GM06990 (cell line): ENCODE measurements around the gene DMBT1.

ENCODE experiments used
- DNase-seq: peaks from one replicate; pipeline ENCODE4 v3.0.0-alpha.2; 2011; ENCODE audit not compliant: insufficient read length; ENCODE audit errors: extremely low read depth
- H3K27me3 ChIP-seq: replicated peaks from 2 replicates; pipeline ENCODE4 v1.6.0; 2011; ENCODE audit warnings: low read length; ENCODE audit not compliant: control insufficient read depth, insufficient read depth
- H3K36me3 ChIP-seq: 2 replicates; pipeline ENCODE4 v1.5.1; 2011; ENCODE audit warnings: low read length; ENCODE audit not compliant: control insufficient read depth, insufficient read depth
- H3K4me3 ChIP-seq: replicated peaks from 2 replicates; pipeline ENCODE4 v1.5.1; 2011; ENCODE audit warnings: low read depth, mild to moderate bottlenecking, control low read depth, low read length
- TF ChIP-seq, protein P1 (sequence below): IDR thresholded peaks from 2 replicates; pipeline ENCODE4 v1.5.1; 2011; ENCODE audit warnings: low read length, control low read depth, mild to moderate bottlenecking, inconsistent platforms; ENCODE audit not compliant: insufficient read depth, poor library complexity, severe bottlenecking

Gene DMBT1

DNA sequence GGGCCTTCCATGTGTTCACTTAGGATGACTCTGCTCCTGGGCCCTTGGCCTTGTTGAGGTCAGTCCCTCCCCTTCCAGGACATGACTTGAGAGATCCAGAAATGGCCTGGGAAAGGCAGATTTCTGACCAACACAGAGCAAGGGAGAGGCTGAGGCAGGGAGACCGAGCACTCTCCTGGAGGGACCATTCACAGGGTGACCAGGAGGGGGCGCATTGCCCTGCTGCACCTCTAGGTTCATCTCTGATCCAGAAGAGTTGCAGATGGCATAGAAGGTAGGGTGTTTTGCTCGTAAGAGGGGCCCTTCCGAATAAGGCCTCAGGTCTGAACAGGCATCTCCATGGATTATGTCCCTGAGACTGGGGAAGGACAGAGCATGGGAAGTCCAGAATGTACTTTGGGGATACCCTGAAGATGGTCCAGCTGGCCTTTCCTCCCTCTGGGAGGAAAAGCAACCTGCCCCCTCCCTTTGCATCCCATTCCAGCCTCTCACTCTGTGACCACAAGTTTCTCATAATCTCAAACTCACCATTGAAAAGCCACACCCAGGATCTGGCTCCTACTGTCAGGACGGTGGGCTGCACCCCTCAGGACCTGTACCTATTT is 6.6 kb downstream of the DMBT1 start:
- DNase-seq = no peak
- H3K27me3 ChIP-seq = no peaks in the 10 kb centered on the region; the same call in 1 of the 2 replicates
- no peaks in the 10 kb centered on the region for H3K36me3 ChIP-seq
- TF ChIP-seq, protein P1, sequence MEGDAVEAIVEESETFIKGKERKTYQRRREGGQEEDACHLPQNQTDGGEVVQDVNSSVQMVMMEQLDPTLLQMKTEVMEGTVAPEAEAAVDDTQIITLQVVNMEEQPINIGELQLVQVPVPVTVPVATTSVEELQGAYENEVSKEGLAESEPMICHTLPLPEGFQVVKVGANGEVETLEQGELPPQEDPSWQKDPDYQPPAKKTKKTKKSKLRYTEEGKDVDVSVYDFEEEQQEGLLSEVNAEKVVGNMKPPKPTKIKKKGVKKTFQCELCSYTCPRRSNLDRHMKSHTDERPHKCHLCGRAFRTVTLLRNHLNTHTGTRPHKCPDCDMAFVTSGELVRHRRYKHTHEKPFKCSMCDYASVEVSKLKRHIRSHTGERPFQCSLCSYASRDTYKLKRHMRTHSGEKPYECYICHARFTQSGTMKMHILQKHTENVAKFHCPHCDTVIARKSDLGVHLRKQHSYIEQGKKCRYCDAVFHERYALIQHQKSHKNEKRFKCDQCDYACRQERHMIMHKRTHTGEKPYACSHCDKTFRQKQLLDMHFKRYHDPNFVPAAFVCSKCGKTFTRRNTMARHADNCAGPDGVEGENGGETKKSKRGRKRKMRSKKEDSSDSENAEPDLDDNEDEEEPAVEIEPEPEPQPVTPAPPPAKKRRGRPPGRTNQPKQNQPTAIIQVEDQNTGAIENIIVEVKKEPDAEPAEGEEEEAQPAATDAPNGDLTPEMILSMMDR = peak; percentile 85
- no peak overlapping the region for H3K4me3 ChIP-seq

DNA sequence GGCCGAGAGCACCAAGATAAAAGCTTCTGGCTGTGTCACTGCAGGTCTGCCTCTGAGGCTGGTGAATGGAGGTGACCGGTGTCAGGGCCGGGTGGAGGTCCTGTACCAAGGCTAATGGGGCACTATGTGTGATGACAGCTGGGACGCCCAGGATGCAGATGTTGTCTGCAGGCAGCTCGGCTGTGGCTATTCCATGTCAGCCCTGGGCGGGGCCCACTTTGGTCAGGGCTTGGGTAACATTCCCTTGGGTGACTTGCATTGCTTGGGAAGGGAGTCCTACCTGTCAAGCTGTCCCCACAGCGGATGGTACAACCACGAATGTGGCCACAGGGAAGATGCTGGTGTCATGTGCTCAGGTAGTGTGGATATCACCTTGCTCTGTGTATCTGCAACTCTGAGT is 8.0 kb downstream of the DMBT1 start:
- TF ChIP-seq, protein P1 = no peak
- H3K36me3 ChIP-seq = no peaks in the 10 kb centered on the region
- H3K27me3 ChIP-seq = no peaks in the 10 kb centered on the region
- no peak for DNase-seq
- H3K4me3 ChIP-seq = no peak overlapping the region

DNA sequence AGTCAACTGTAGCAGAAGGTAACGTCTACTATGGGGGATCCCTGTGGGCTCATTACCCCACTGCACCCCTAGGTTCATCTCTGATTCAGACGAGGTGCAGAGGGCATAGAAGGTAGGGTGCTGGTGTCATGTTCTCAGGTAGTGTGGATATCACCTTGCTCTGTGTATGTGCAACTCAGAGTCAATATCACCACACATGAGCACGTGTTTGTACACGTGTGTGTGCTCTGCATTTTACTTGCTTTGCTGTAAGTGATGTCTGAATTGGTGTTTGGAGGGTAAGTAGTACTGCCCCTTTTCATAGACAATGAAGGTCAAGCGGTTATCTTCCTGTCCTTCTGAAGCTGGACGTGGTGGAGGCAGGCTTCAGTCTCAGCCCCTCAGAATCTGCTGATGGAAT is 10.4 kb downstream of the DMBT1 start:
- no peaks in the 10 kb centered on the region; the same call in 1 of the 2 replicates for H3K27me3 ChIP-seq
- no peaks in the 10 kb centered on the region for H3K36me3 ChIP-seq
- H3K4me3 ChIP-seq = no peak overlapping the region
- no peak for DNase-seq
- TF ChIP-seq, protein P1 = no peak

DNA sequence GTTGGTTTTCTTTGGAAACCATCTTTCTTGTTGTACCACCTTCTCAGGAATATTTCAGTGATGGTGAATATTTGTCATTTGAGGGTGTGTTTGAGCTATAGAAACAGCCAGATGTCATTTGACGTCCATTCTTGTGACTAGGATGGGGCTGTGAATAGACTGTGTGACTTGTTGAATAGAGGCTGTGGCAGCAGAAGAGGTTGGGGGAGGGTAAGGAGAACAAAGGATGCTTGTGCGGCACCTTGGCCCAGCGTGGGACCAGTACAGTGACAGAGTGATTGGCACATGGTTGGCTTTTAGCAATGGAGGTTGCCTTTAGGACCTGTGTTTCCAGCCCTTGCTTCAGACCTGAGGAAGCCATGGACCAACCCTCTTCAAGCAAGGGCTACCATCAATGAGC is 11.3 kb downstream of the DMBT1 start:
- H3K36me3 ChIP-seq = no peaks in the 10 kb centered on the region
- no peak overlapping the region for H3K4me3 ChIP-seq
- TF ChIP-seq, protein P1 = no peak
- no peak for DNase-seq
- H3K27me3 ChIP-seq = no peaks in the 10 kb centered on the region; the same call in 1 of the 2 replicates

DNA sequence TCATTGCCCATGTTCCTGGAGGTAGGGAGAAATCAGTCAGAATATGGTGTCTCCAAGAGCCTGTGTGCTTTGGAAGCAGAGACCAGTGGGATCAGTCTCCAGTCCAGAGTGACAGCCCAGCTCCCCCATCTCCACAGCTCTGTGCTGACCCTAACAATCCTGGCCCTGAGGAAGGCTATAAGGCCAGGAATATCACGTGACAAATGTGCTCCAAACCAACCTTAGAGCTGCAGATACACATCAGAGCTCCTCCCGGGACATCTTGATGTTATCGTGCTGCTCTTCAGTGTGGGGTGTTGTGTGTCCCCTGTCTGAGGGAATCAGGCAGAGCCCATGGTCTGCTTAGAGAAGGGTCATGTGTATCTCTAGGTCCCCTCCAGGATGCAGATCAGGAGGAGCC is 15.2 kb downstream of the DMBT1 start:
- H3K36me3 ChIP-seq = no peaks in the 10 kb centered on the region
- DNase-seq = no peak
- TF ChIP-seq, protein P1 = no peak
- no peak overlapping the region for H3K4me3 ChIP-seq
- H3K27me3 ChIP-seq = no peaks in the 10 kb centered on the region; the same call in 1 of the 2 replicates

DNA sequence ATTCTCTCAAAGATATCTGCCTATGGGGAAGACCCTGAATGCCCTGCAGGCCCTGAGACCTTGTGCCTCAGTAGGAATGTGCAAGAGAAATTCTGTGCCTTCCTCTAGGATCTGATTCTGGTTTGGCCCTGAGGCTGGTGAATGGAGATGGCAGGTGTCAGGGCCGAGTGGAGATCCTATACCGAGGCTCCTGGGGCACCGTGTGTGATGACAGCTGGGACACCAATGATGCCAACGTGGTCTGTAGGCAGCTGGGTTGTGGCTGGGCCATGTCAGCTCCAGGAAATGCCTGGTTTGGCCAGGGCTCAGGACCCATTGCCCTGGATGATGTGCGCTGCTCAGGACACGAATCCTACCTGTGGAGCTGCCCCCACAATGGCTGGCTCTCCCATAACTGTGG is 15.7 kb downstream of the DMBT1 start:
- Histone ChIP-seq H3K27me3 (no peaks in the 10 kb centered on the region; the same call in 1 of the 2 replicates), H3K36me3 (no peaks in the 10 kb centered on the region), H3K4me3 (no peak overlapping the region)
- no peak for DNase-seq
- TF ChIP-seq, protein P1 = no peak
